GM21723 (cell line): ENCODE data around the gene YY1.
A peak's percentile ranks its signal among the peaks of the same experiment; 100 is the strongest.
"Not testable (repeated sequence)": the region's sequence is repeated elsewhere in the genome, so short reads cannot be mapped to it uniquely, and the experiment has no call there.

Experiments used
- ATAC-seq: cut with Tn5 transposase; IDR thresholded peaks from one replicate; pipeline ENCODE4 v1.9.1; 2021; ENCODE audit warnings: mild to moderate bottlenecking, moderate library complexity; ENCODE audit not compliant: unreplicated experiment

Gene YY1

GRCh38 chr14:100295376-100296105 lies 56.6 kb downstream of the YY1 start:
- no peak for ATAC-seq

GRCh38 chr14:100296106-100296651 lies 57.2 kb downstream of the YY1 start:
- no peak for ATAC-seq

GRCh38 chr14:100296729-100297128 lies 57.8 kb downstream of the YY1 start:
- not testable (repeated sequence) for ATAC-seq

DNA sequence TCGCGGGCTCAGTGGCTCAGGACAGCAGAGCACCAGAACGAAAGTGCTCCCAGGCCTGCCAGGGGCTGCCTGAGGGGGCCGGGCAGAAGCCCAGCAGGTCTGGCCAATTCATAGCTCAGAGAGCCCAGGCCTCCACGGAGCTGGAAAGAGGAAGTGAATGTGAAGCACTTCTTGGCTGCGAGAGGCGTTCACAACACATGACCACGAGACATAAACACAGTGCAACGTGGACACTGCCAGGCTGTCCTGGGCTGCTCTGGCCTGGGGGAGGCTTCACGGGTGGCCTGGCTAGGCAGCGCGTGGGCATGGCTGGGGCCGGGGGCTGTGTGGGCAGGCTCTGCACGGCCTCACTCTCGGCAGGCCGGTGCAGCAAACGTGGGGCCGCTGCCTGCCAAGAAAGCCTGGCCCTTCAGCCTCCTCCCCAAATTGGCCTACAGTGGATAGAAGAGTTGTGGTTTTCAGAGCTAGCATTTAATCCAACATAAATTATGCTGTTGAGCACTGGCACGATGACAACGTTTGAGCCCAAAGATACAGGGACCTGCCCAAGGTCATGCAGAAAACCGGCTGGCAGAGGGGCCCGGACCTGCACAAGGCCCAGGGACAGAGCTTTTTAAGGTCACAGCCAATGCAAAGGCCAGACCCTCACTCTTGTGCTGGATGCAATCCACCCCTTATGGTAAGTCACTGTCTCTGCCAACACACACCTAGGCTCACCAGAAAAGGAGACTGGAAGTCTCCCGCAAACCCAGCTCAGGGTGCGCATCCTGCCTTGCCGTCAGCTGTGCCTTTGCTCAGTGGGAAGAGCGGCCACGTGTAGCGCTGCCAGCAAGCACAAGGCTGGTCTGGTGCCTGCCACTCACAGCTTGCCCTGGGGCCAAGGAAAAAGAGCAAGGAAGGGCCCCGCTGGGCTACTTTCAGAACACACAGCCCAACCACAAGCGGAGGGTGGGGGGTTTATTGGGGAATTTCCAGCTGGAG lies 58.7 kb downstream of the YY1 start:
- ATAC-seq = peak; percentile 90

DNA sequence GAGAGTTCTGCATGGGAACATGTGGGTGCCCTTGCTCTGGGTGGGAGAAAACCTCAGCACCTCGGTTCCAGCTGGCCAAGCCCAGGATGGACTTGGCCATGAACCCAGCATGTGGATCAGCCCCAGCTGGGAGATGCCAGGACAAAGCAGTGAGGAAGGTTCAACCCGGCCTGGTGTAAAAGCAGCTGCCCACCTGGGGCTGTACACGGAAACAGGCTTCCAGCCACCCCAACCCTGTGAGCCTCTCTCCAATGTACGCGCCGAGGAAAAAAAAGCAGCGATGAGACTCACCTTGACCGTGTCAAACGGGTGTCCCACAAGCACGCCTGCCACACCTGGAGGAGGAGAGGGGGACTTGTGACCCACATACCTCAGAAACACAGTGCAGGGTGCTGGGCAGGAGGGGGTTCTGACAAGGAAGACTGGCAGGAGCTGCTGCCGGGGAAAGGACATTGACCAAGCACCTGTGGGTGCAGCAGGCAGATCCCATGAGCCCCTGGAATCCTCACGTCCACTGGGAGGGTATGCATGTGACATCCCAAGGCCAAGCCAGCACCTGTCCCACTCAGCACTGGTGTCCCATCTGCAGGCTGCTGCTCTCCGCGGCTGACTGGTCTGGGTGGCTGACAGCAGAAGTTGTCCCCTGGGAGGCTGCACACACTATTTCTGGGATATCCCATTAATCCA lies 59.8 kb downstream of the YY1 start:
- ATAC-seq = no peak

DNA sequence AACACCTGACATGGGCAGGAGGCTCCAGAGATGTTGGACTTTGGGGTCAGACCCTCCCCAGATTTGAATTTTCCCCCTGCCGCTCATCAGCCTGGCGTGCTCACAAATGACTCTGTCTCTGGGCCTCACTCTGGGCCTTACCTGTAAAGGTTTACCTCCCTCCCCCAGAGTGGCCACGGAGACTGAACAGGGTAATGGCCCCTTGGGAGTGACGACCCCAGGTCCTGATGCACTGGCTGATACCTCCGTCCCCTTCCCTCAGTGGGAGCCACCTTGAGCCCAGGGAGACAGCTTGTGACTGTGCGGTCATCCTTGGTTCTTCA lies 60.3 kb downstream of the YY1 start:
- ATAC-seq = no peak

- ATAC-seq = no peak
Observed at GRCh38 chr14:100302616-100303015, 63.7 kb downstream of the YY1 start.

- no peak for ATAC-seq
Observed at GRCh38 chr14:100303179-100303578, 64.2 kb downstream of the YY1 start.

DNA sequence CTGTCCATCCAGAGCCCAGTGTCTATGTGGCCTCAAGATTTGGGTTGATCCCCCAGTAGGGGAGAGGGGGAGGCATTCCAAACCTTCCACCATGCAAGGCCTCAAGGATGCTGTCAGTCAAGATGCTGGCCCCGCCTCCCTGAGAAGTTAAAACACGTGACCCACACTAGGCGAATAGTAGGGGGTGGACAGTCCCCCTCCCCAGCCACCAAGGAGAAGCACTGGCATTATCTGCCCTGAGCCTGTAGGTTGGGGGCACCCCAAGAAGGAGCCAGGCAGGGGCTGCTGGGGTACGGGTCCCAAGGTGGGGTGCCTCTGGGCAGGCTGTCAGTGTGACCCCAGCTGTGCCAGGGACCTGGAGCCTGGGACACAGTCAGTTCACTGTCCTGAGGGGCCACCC lies 65.0 kb downstream of the YY1 start:
- ATAC-seq = no peak

- no peak for ATAC-seq
Observed at GRCh38 chr14:100304825-100305323, 65.9 kb downstream of the YY1 start.

- no peak for ATAC-seq
Observed at GRCh38 chr14:100305324-100306100, 66.6 kb downstream of the YY1 start.

DNA sequence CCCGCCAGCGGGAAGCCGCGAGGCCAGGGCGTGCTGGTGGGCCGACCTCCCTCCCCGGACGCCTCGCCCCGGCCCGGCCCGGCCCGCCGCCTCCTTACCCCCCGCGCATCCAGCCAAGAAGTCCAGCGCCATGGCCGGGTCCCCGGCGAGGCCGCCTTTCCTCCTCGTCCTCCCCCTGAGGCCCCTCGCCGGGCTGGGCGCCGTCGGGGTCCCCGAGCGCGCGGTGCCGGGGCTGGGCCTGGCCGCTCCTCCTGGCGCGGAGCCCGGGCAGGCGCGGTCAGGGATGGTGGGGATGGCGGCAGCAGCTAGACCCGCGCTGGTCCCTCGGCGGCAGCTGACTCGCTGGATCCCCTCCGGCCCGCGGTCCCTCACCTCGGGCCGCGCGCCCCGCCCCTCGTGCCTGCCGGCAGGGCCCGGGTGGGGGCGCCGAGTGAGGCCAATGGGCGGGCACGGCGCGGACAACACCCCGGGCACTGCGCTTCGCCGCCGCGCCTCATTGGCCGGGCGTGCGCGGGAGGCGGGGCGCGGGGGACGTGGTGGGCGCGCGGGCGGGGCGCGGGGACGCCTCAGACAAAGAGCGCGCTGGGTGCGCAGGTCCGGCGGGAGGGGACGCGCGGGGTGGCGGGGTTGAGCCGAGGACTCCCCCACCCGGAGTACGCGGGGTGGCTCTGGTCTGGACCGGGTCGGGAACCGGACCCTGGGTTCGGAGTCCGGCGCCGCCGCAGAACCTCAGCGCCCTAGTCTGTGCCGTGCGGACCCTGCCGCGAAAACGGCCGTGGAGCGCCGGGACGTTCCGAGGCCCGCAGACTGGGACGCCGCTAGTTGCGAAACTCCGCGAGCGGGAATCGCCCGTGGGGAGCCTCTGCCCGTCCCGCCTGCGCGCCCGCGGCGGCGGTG lies 67.4 kb downstream of the YY1 start, which contains the start of gene SLC25A29:
SLC25A29 (minus strand) TSS at position 344 of the 897 bp plus-strand sequence; CDS start at position 132, 212 bp downstream.
- peak; percentile 87 for ATAC-seq

- ATAC-seq = peak; percentile 24
Observed at GRCh38 chr14:100306998-100307765, 68.2 kb downstream of the YY1 start.

GRCh38 chr14:100307766-100308426 lies 69.0 kb downstream of the YY1 start:
- ATAC-seq = no peak

DNA sequence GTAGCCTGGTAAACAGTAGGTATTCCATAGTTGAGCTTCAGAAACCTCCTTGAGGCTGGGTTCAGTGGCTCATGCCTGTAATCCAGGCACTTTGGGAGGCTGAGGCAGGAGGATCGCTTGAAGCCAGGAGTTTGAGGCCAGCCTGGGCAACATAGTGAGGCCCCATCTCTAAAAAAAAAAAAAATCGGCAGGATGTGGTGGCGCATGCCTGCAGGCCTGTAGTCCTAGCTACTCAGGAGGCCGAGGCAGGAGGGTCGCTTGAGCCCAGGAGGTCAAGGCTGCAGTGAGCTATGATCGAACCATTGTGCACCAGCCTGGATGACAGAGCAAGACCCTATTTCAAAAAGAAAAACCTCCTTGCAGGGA lies 69.5 kb downstream of the YY1 start:
- ATAC-seq = not testable (repeated sequence)

DNA sequence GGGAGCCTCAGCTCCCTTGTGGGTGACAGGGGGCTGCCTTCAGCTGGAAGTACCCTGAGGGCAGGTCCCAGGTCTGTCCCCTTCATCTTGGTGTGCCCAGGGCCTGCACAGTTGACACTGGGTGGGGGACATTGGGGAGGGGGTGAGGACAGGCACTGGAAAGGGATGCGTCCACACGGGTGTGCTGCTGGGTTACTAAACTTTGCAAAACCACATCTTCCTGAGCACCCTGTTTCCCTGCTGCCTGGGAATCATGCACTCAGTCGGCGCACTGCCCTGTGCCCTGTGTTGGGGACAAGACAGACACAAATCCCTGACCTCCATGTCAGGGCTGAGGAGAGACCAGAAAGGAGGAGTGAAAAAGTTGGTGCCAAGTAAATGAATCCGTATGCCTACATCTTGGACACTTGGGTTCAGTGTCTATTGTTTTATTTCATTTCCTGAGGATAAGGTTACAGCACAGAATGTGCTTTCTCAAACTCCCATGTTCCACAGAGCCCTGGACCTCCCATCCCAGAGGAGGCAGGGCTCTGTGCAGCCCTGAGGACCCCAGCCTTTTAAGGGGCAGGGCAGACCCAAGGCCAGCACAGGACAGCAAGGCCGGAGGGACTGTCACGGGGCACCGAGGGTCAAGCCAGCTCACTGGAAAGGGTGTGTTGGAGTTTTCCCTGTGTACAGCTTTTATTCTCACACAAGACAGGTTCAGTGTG lies 70.2 kb downstream of the YY1 start:
- ATAC-seq = no peak
